KG1 (cell line): ENCODE results near the gene PDZD11.
A peak's percentile ranks its signal among the peaks of the same experiment; 100 is the strongest.
"Not testable (repeated sequence)": the region's sequence is repeated elsewhere in the genome, so short reads cannot be mapped to it uniquely, and the experiment has no call there.

Experiments
- DNase-seq: peaks from one replicate; lab custom pipeline; 2025; lab: John Stamatoyannopoulos, UW

PDZD11 gene, protein sequence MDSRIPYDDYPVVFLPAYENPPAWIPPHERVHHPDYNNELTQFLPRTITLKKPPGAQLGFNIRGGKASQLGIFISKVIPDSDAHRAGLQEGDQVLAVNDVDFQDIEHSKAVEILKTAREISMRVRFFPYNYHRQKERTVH

DNA sequence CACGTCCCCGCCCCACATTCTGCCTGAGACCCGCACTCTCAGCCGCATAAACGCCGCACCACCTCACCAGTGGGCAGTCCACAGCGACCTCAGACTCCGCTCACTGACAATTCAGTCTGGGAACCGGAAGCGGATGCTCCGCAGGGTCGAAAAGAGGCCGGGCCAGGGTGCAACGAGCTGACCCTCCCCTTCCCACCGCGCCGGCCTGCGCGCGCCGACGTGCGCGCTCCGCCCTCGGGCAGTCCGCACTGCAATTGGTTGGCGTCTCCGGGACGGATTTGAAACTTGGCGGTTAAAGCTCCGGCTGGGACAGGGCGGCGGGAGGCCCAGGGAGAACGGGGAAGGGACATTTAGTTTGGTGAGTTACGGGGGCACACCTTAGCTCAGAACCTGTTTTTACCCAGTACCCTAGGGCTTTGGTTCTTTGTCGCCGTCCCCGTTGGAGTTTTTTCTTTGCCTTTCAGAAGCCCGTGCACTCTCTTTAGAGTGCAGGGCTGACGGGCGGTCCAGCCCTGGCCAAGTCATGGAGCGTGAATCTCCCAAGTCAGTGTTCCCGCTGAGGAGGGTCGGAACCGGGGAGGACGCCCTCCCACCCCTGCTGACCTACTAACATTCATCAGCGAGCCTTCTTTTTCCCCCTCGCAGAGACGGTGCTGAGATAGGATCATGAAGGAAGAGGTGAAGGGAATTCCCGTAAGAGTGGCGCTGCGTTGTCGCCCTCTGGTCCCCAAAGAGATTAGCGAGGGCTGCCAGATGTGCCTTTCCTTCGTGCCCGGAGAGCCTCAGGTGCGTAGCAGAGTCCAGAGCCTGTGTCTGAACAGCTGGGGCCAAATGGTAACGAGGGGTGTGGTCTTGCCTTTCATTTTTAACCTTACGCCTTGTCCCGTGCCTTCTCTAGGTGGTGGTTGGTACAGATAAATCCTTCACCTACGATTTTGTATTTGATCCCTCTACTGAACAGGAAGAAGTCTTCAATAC is at the start of gene PDZD11, which contains the start of gene KIF4A:
Gene PDZD11, minus strand, starts transcription at position 135 of the 978 bp plus-strand sequence. CDS start 586 bp downstream, outside the sequence.
Gene KIF4A, plus strand, starts transcription at position 312 of the 978 bp plus-strand sequence. Its CDS starts 355 bp downstream, at position 667.
- peak; percentile 55 for DNase-seq

DNA sequence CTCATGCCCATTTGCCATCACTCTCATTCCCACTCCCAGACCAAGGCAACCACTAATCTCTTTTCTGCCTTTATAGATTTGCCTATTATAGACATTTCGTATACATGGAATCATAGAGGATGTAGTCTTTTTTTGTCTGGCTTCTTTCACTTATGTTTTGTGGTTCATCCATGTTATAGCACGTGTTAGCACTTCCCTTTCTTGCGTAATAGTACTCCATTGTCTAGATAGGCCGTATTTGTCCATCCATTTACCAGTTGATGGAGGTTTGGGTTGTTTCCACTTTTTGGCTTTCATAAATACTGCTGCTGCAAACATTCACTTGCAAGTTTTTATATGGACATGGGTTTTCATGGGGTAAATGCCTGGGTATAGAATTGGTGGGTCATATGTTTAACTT is 48.6 kb upstream of the PDZD11 start:
- no peak for DNase-seq

DNA sequence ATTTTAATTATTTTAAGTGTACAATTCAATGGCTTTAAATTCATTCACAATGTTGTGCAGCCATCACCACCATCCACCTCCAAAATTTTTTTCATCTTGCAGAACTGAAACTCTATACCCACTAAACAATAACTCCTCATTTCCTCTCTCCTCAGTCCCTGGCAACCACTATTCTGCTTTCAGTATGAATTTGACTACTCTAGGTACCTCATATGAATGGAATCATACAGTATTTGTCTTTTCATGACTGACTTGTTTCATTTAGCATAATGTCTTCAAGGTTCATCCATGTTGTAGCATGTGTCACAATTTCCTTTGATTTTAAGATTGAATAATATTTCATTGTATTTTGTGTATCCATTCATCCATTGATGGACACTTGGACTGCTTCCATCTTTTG is 47.0 kb upstream of the PDZD11 start:
- DNase-seq: no peak

DNA sequence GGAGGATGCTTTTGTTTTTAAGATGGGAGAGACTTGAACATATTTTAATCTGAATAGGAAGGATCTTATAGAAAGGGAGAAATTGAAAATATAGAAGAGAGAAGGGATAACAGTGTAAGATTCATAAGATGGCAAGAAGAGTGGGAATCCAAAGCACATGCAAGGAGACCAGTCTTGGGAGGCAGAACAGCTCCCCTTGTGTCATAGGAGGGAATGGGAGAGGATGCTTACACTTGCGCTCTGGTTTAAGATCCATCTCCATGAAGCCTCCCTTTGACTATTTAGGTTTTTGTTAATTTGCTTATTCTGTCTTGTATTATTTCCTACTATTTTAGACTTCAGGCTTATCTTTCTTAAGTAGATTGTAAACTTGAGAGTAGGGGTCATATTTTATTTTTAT is 42.9 kb upstream of the PDZD11 start:
- no peak for DNase-seq

DNA sequence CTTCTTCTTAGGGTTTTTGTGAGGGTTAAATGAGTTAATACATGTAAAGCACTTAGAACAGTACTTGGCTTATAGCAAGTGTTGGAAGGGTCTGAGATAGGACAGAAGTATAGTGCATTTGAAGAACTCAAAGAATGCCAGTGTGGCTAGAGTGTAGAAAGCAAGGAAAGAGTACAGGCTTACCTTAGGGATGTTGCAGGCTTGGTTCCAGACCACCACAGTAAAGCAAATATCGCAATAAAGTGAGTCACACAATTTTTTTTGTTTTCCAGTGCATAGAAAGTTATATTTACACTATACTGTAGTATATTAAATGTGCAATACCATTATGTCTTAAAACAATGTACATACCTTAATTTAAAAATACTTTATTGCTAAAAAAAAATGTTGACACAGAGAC is 41.4 kb upstream of the PDZD11 start:
- DNase-seq: no peak

DNA sequence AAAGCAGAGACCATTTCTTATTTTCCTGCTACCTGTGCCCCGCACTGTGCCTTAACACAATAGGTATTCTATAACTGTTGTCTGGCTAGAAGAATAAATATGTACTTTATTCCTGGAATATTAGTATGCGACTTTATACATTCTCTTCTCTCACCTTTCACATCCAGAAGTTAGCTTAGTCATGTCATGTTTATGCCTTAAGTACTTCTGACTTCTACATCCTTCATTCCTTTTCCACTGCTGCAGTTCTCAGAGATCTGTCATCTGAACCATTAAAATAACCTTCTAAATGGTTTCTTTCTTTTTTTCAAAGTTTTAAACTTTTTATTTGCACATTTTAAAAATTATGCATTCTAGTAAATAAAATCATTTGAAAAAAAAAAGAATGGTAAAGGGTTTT is 34.6 kb upstream of the PDZD11 start:
- DNase-seq: no peak

DNA sequence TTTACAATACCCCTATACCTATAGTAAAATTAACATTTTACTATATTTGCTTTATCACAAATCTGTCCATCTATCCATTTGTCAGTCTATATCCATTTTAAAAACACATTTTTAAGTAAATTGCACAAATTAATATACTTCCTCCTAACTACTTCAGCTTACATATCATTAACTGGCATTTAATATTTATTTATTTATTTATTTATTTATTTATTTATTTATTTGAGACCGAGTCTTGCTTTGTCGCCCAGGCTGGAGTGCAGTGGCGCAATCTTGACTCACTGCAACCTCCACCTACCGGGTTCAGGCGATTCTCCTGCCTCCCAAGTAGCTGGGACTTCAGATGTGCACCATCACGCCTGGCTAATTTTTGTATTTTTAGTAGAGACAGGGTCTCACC is 33.9 kb upstream of the PDZD11 start:
- DNase-seq: not testable (repeated sequence)

DNA sequence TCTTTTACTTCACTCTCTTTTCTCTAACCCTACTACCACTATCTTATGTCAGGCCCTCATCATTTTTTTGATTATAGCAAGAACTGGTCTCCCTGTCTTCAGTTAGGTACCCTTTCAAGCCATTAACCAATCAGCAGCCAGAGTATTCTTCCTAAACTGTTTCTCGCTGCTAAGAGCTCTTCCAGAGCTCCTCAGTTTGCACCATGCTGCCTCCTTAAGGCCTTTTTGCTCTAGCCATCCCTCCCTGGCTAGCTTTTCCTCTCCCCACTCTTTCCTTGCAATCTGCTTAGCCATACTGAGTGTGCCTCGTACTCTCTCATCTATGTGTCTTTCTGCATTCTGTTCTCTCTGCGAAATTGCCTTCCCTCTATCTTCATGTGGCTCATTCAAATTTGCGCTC is 33.1 kb upstream of the PDZD11 start:
- DNase-seq: no peak

DNA sequence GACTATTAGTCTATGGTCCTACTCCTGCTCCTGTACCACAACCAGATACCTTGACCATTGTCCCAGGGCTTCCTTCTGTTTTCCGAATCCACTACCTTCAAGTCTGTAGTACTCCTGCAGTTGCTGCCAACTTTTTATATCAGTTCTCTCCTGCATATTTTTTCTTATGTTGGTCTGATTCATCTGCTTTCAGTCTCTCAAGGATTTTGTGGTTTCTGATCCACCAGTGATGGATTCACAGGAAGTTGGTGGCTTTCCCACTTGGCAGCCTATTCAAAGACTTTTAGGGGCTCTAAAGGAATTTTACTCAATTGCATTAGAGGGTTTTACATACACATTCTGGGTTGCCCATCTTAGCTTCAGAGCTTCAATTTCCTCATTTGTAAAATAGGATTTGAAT is 23.8 kb upstream of the PDZD11 start:
- DNase-seq: no peak

DNA sequence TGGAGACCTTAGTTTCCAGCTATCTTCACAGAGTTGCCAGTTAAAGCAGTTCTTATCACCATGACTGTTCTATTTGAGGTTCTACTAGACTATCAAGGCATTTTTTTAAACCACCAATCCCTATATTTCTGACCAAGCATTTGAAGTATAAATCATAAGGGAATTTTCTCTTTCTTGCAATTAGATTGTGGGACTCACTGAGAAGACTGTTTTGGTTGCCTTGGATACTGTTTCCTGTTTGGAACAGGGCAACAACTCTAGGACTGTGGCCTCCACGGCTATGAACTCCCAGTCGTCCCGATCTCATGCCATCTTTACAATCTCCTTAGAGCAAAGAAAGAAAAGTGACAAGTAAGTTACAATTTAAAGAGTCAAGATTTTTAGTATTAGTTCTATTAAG is 12.0 kb upstream of the PDZD11 start:
- no peak for DNase-seq

DNA sequence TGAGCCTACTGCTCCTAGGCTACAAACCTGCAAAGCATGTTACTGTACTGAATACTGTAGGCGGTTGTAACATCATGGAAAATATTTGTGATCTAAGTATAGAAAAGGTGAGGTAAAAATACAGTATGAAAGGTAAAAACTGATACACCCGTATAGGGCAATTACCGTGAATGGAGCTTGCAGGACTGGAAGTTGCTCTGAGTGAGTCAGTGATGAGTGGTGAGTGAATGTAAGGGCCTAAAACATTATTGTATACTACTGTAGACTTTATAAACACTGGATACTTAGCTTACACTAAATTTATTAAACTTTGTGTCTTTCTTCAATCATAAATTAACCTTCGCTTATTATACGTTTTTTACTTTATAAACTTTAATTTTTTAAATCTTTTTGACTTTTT is 3.9 kb upstream of the PDZD11 start:
- DNase-seq: no peak

DNA sequence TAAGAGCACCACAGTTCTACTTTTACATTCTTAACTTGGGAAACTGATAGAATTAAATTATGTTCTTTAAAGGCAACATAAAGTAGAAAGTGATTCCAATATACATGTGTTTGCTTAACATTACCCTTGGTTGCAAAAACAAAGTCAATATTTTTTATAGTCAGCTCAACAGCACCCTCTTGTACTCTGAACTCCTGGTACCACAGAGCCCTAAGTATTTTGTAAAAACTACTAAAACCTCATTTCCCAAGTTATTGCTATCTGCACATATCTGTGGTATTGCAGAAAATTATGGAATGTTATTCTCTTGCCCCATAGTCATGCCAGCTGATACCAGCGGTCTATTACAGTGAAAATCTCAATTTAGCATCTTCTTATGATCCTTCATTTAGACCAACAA is 3.1 kb upstream of the PDZD11 start:
- no peak for DNase-seq

DNA sequence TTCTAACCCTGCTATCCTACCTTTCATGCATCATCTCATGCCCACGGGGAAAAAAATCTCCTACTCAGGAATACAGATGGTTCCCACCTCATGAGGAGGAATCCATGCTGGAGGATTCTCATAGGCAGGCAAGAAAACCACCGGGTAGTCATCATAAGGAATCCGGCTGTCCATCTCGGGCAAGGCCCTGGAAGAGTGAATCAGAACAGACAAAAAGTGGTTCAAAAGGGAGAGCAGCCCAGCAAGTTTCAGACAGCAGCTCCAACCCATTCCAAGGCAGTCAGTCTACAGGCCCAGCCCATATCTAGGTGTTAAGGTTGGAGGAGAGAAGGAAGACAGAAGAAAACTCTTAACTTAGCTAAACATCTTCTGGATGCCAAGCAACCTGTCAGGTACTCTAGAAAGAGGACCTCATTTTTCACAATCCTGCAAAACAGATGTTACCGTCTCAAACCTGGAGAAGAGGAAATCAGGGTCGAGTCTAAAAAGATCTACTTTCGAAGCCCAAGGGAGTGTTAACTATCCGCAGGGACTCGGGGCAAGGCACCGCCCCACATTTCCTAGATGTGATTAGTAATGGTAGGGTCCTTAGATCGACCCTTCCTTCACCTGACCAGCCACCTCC is 447 bp downstream of the PDZD11 start:
- DNase-seq: no peak

DNA sequence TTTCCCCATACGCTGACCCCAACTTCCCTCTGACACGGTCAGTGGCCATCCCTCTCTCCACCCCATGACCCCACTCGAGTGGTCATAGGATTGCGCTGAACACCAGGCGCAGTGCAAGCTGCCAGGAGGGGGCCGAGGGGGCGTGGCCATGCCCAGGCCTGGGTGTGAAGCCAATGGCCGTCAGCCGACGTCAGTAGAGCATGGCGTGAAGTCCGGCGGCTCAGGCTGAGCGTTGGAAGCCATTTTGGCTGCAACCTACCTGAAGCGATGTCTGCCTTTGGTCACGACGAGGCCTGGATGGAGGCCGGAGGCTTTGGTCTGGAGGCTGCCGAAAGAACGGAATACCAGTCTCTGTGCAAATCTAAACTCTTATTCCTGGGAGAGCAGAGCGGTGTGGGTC is 7.8 kb downstream of the PDZD11 start, which contains the start of gene RAB41:
Gene RAB41, plus strand, starts transcription at position 222 of the 400 bp plus-strand sequence. Its CDS starts 46 bp downstream, at position 268.
- no peak for DNase-seq

DNA sequence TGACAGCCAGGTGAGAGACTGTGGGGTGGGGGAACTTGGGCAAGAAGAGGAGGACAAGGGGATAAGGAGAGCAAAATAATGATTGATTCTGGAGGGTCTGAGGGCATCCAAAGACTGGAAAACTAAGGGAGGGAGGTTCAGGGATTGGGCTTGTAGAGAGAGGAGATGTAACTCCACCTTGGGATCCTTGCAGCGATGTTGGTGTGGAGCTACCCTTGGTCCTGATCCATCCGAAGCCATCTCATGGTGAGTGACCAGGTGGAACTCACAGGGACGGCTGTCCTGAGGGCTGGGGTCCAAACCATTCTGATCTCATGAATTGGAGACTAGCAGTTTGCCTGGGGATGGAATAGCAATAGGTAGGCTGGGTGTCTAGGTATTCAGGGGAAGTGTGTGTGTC is 9.2 kb downstream of the PDZD11 start:
- DNase-seq: no peak

DNA sequence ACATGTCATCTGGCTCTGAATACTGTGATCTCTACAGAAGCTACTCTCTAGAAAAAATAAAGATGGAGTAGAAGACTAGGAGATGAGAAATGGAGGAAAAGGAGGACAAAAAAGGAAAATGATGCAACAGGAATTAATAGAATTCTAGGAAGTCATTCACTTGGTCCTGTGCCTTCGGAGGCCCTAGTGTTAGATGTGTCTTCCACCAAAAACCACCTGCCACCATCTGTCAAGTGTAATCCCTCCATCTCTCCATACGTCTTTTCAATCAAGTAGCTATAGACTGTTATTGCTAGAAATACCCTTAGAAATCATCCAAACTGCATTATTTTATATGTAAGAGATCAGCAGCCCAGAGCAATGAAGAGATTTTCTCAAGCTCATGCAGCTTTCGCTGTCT is 10.6 kb downstream of the PDZD11 start:
- no peak for DNase-seq

DNA sequence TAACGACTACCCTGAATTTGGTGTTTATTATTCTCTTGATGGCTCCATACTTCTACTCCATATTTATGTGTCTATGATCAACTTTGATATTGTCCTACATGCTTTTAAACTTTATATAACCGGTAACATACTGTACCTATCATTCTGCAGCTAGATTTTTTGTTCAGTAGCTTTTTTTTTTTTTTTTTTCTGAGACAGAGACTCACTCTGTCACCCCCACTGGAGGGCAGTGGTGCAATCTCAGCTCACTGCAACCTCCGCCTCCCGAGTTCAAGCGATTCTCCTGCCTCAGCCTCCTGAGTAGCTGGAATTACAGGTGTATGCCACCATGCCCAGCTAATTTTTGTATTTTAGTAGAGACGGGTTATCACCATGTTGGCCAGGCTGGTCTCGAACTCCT is 15.7 kb downstream of the PDZD11 start:
- DNase-seq: not testable (repeated sequence)

DNA sequence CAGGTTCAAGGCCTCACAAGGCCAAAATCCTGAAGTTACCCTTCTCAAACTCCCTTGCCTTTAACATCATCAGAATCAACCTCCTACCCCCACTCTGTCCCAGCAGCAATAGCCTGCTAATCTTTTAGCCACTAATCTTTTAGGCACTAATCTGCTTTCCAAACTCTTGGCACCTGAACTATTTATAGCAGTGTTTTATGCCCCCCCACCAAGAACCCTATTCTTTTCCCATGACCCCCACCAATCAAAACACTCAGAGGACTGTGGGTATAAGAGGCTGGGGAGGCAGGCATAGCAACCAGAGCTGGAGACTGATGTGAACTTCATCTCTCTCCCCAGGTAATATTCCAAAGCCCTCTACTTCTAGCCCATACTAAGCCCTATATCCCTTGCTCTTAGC is 21.7 kb downstream of the PDZD11 start, which contains the start of gene ARR3:
Gene ARR3, plus strand, starts transcription at position 301 of the 400 bp plus-strand sequence. CDS start 1,052 bp downstream, outside the sequence.
- no peak for DNase-seq

DNA sequence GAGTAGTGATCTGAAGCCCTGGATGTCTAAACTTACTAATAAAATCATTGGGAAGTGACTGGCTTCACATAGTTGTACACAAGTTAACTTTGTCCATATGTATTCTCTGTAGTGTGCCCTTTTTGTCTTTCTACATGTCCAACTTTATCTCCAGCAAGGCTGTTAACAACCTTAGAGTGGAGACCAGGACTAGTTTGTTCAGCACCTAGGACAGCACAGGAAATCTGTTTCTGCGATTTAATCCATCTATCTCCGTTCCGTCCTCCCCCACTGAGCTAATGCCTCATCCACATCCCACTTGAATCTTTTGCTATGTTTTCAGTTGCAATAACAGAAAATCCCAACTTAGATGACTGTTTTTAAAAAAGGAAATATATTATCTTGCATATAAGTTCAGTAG is 24.9 kb downstream of the PDZD11 start:
- DNase-seq: no peak

DNA sequence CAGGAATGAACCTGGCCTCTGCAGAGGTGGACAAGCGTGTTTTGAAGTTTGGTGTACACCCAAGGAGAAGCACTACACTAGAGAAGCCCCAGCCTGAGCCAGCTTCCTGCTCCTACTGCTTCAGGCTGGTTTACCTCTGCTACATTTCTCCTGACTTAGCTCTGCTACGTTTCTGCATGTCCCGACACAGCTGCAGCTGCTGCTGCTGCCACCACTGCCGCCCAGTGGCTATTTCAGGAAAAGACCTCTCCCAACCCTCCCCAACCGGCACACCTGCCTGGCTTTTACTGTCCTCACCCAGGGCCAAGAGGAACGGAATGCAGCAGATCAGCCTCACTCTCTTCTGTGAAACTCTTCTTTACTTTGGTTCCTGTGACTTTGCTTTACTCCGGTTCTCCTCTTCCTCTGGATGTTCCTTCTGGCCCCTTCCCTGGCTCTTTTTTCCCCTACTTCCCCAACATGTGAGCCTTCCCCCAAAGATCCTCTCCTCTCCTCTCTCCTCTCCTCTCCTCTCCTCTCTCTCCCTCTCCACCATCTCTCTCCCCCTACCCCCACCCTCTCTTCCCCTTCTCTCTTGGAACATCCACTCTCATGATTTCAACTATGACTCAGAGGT is 26.7 kb downstream of the PDZD11 start:
- DNase-seq: no peak

DNA sequence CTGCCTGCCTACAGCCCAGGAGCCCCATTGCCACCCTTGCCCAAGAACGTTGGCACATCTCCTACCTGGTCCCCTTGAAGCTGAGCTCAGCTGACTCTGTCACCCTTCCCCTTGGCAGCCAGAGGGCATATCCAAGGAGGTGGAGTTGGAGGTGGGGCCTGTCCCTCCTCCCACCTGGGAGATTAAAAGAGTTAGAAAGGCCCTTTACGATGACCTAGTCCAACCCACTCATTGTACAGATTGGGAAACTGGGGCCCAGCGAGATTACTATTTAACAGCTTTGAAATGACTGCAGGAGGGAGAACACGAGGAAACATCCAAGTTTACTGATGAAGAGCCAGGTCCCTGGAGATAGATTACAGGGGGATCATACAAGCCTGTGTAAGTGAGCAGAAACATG is 29.6 kb downstream of the PDZD11 start, which contains the start of gene P2RY4:
Gene P2RY4, minus strand, starts transcription at position 101 of the 400 bp plus-strand sequence. CDS start 580 bp downstream, outside the sequence.
- no peak for DNase-seq
